Neural cell (in vitro differentiated cells): ENCODE measurements around the gene RNPEP. TPM values are rescaled to one million over a fixed set of nuclear protein-coding genes. Genes with fewer than 3 reads are reported as not detected.

Source experiments
- H2AFZ ChIP-seq: fragments of 200-600, 300-800 bp; sonication (generic), shearing (Covaris generic); 2 replicates; pipeline ENCODE4 v1.6.0; 2014; ENCODE audit warnings: low read depth, mild to moderate bottlenecking, antibody characterized with exemption, low read length, moderate library complexity
- H3F3A ChIP-seq: fragments of 200-600 bp; shearing (Covaris generic); 2 replicates; pipeline ENCODE4 v1.6.1; 2016; ENCODE audit warnings: mild to moderate bottlenecking, moderate library complexity, mixed read lengths, antibody characterized with exemption, low read length; ENCODE audit not compliant: insufficient read depth, poor library complexity, severe bottlenecking
- H3K27ac ChIP-seq: fragments of 200-600, 300-800 bp; sonication (generic), shearing (Covaris generic); 2 replicates; pipeline ENCODE4 v1.5.1; 2014; ENCODE audit warnings: mild to moderate bottlenecking, low read length, moderate library complexity
- H3K27me3 ChIP-seq: fragments of 300-800, 200-600 bp; sonication (generic), shearing (Covaris generic); 2 replicates; pipeline ENCODE4 v1.6.0; 2014; ENCODE audit warnings: mild to moderate bottlenecking, low read depth, low read length, moderate library complexity; ENCODE audit not compliant: insufficient read depth
- H3K36me3 ChIP-seq: fragments of 300-800, 200-600 bp; sonication (generic), shearing (Covaris generic); 2 replicates; pipeline ENCODE4 v1.5.1; 2014; ENCODE audit warnings: mild to moderate bottlenecking, antibody characterized with exemption, low read length, moderate library complexity; ENCODE audit not compliant: insufficient read depth
- H3K4me2 ChIP-seq: fragments of 300-800, 200-600 bp; sonication (generic), shearing (Covaris generic); 2 replicates; pipeline ENCODE4 v1.6.0; 2014; ENCODE audit warnings: mild to moderate bottlenecking, low read length
- H3K4me3 ChIP-seq: fragments of 300-800, 200-600 bp; sonication (generic), shearing (Covaris generic); 2 replicates; pipeline ENCODE4 v1.5.1; 2014; ENCODE audit warnings: mild to moderate bottlenecking, low read length, moderate library complexity
- H3K79me2 ChIP-seq: fragments of 200-600 bp; shearing (Covaris generic); replicated peaks from 2 replicates; pipeline ENCODE4 v1.6.0; 2014; ENCODE audit warnings: mild to moderate bottlenecking, low read length, moderate library complexity; ENCODE audit not compliant: insufficient read depth
- H3K9ac ChIP-seq: fragments of 300-800, 200-600 bp; sonication (generic), shearing (Covaris generic); 2 replicates; pipeline ENCODE4 v1.6.1; 2016; ENCODE audit warnings: mild to moderate bottlenecking, low read length, mixed read lengths
- H3K9me2 ChIP-seq: fragments of 200-600 bp; shearing (Covaris generic); 2 replicates; pipeline ENCODE4 v1.6.1; 2016; ENCODE audit warnings: mild to moderate bottlenecking, low read length, mixed read lengths; ENCODE audit not compliant: insufficient read depth
- H3K9me3 ChIP-seq: fragments of 200-600, 300-800 bp; sonication (generic), shearing (Covaris generic); 2 replicates; pipeline ENCODE4 v1.6.1; 2016; ENCODE audit warnings: mild to moderate bottlenecking, mixed run types, low read length, moderate library complexity, mixed read lengths
- H4K20me1 ChIP-seq: fragments of 200-600 bp; shearing (Covaris generic); 2 replicates; pipeline ENCODE4 v1.6.1; 2016; ENCODE audit warnings: mild to moderate bottlenecking, mixed run types; ENCODE audit not compliant: insufficient read depth
- CTCF ChIP-seq: fragments of 450-650 bp; IDR thresholded peaks from 2 replicates; pipeline ENCODE4 v1.5.1; 2014; ENCODE audit warnings: antibody characterized with exemption, mild to moderate bottlenecking, moderate library complexity; ENCODE audit not compliant: poor library complexity, severe bottlenecking
- EP300 ChIP-seq: fragments of 450-650 bp; conservative IDR thresholded peaks from 2 replicates; pipeline ENCODE4 v1.6.1; 2014; ENCODE audit warnings: antibody characterized with exemption, mild to moderate bottlenecking, moderate library complexity; ENCODE audit not compliant: poor library complexity, severe bottlenecking
- EZH2 ChIP-seq: fragments of 200-600, 300-800 bp; shearing (Covaris generic), sonication (generic); IDR thresholded peaks from 2 replicates; pipeline ENCODE4 v1.6.1; 2014; ENCODE audit warnings: antibody characterized with exemption, low read length, borderline replicate concordance, mild to moderate bottlenecking; ENCODE audit not compliant: insufficient read depth, poor library complexity, severe bottlenecking
- MXI1 ChIP-seq: fragments of 450-650 bp; conservative IDR thresholded peaks from 2 replicates; pipeline ENCODE4 v1.6.1; 2014; ENCODE audit warnings: antibody characterized with exemption, mild to moderate bottlenecking; ENCODE audit not compliant: poor library complexity, severe bottlenecking
- POLR2AphosphoS5 ChIP-seq: IDR thresholded peaks from 2 replicates; pipeline ENCODE4 v1.6.1; 2012
- RAD21 ChIP-seq: fragments of 450-650 bp; conservative IDR thresholded peaks from 2 replicates; pipeline ENCODE4 v1.6.1; 2014; ENCODE audit warnings: antibody characterized with exemption, mild to moderate bottlenecking, moderate library complexity
- REST ChIP-seq: IDR thresholded peaks from 2 replicates; pipeline ENCODE4 v1.6.1; 2012; ENCODE audit warnings: borderline replicate concordance
- SMC3 ChIP-seq: fragments of 450-650 bp; conservative IDR thresholded peaks from 2 replicates; pipeline ENCODE4 v1.6.1; 2014; ENCODE audit warnings: antibody characterized with exemption, mild to moderate bottlenecking, moderate library complexity; ENCODE audit not compliant: poor library complexity
- TAF1 ChIP-seq: IDR thresholded peaks from 2 replicates; pipeline ENCODE4 v1.6.1; 2012; ENCODE audit warnings: low read depth
- polyA plus RNA-seq: library from polyadenylated mRNA; depleted of rRNA; stranded (reverse); fragments of >200 nt; gene quantifications from 2 replicates; pipeline ENCODE4 v1.2.3, GENCODE V29; 2014

RNPEP gene
- polyA plus RNA-seq, 1 donor from 2014 or later, result 33.1 TPM

- no peaks in the 10 kb centered on the region for H3F3A ChIP-seq
- TF ChIP-seq EZH2, result no peak
- no peak for TF ChIP-seq TAF1
- no peak for TF ChIP-seq SMC3
- TF ChIP-seq RAD21, result no peak
- no peak for TF ChIP-seq POLR2AphosphoS5
- no peak for TF ChIP-seq CTCF
- no peak for TF ChIP-seq MXI1
- no peak for TF ChIP-seq REST
- no peak for TF ChIP-seq EP300
These were observed 37.8 kb upstream of the RNPEP start for GRCh38 chr1:201944639-201945038.

GRCh38 chr1:201945157-201945556 lies 37.3 kb upstream of the RNPEP start:
- TF ChIP-seq RAD21 (no peak), SMC3 (no peak), CTCF (no peak), EZH2 (no peak), REST (no peak), POLR2AphosphoS5 (no peak), MXI1 (no peak), TAF1 (no peak), EP300 (no peak)
- Histone ChIP-seq H3F3A (no peaks in the 10 kb centered on the region), H3K4me2 (no peak overlapping the region), H3K27me3 (peaks cover 32% of the 10 kb centered on the region), H3K36me3 (no peaks in the 10 kb centered on the region), H3K27ac (no peak overlapping the region), H2AFZ (no peak overlapping the region), H3K9ac (no peak overlapping the region), H3K9me3 (no peaks in the 10 kb centered on the region), H3K9me2 (no peaks in the 10 kb centered on the region), H3K4me3 (no peak overlapping the region), H4K20me1 (no peaks in the 10 kb centered on the region), H3K79me2 (no peaks in the 10 kb centered on the region)

More at GRCh38 chr1:201944639-201945038, 37.8 kb upstream of the RNPEP start:
- H2AFZ ChIP-seq, result no peak overlapping the region
- H3K9ac ChIP-seq, result no peak overlapping the region
- H3K4me2 ChIP-seq, result no peak overlapping the region
- H3K9me3 ChIP-seq, result no peaks in the 10 kb centered on the region
- no peaks in the 10 kb centered on the region for H3K9me2 ChIP-seq
- no peak overlapping the region for H3K27ac ChIP-seq
- no peak overlapping the region for H3K4me3 ChIP-seq
- H3K36me3 ChIP-seq, result no peaks in the 10 kb centered on the region
- H3K27me3 ChIP-seq, result peaks cover 32% of the 10 kb centered on the region
- H3K79me2 ChIP-seq, result no peaks in the 10 kb centered on the region
- no peaks in the 10 kb centered on the region for H4K20me1 ChIP-seq
